ACHN (cell line): ENCODE measurements around the gene LRRC36.
A peak's percentile ranks its signal among the peaks of the same experiment; 100 is the strongest.
"Not testable (repeated sequence)": the region's sequence is repeated elsewhere in the genome, so short reads cannot be mapped to it uniquely, and the experiment has no call there.

Experiments
- DNase-seq: peaks from one replicate; pipeline ENCODE4 v3.0.0-alpha.2; 2015
- in situ Hi-C: cut with HindIII; loops from 2 replicates; pipeline ENCODE4 v1.10.0; 2017; ENCODE audit warnings: low sequenced_read_pairs, low pct_ligation_motif_present, low pct_unique_long_range_greater_than_20kb

Gene LRRC36

DNA sequence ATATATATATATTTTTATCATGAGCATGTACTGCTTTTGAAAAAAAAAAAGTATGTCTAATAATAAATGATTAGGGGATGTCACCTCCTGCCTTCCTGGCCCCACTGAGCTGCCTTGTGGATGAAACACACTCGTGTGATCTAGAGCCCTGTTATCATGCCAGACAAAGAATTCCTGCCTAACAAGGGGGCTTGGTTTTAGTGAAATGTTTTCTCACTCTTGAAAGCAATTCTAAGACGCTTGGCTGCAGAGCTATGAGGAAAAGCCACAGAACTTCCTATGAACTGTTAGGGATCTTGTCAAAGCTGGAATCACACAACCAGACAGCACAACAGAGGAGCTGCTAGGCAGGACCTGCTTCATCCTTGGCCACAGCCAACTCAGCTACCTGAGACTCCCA, 85.7 kb downstream of the LRRC36 start:
- in situ Hi-C loops: no loop called here
- no peak for DNase-seq

DNA sequence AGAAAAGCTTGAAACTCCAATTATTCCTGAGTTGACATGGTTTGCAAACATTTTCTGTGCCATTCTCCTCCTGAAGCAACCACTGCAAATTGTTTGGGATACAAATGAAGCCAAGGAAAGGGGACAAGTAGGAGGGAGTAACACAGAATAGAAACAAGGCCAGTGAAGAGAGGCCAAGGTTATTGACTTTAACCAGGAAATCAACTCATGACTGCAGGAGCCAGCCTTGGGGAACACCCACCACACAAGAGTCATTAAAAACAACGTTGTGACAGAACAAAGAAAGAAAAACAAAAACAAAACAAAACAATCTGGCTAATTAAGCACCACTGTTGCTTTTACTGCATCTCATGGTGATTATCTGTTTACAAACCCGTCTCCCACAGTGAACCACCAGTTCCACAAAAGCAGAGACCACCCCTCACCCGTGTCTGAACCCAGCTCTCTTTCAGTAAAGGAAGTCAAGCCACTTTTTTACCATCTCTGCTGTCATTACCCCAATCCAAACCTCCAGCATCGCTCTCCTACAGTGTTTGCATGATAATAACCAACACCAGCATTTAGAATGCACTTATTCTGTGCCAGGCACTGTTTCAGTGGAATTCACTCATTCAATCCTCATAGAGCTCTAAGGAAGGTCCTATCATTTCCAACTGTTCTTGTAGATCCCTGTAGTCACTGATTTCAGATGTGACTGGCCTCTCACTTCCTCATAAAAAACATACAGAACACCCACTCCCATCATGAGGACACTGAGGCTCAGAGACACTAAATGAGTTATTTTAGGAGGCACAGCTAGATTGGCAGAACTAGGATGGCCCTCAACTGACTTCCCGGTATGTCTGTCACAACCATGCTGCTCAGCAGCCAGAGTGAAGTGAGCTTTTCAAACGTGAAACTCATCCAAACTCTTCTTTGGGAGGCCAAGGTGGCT, 87.6 kb downstream of the LRRC36 start:
- in situ Hi-C loops: no loop called here
- DNase-seq: no peak

GRCh38 chr16:67415421-67415820, 88.8 kb downstream of the LRRC36 start:
- DNase-seq, in situ Hi-C loops: not testable (repeated sequence)

DNA sequence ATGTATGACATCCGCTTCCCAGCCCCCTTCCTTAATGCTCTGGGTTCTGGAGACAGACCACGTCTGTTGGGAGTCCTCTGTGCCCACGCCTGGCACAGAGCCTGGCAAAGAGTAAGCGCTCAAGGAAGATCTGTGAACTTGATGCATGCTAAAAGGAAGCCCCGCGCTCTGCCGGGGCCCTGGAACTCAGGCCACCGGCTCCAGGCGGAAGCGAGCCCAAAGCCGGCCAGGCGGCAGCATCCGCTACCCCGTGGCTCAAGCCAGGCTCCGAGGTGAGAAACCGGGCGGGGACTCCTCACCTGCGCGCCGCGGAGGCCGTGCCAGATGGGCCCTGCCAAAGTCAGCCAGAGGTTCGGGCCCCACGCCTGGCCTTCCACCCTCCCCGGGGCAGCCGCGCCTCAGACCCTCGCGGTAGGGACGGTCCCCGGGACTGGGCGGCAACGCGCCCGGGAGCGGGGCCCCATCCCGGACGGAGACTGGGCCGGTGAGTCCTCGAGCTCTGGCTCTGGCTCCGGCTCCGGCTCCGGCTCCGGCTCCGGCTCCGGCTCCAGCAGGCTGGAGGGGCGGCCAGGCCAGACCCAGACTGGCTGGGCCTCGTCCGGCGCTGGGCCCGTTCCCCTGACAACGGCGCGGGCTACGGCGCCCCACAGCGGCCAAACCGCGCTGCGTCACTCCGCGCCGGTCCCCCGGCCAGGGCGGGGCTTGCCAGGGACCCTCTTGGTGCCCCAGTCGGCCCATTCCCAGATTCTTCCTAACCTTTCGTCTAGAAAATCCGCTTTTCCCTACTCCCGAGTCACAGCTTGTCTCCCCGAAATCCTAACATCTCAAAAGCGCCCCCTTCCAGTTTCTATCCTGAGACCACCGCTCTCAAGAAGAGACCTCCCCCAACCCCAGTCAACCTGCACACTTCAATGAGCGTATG, 89.5 kb downstream of the LRRC36 start, which contains the start of gene ZDHHC1:
ZDHHC1 (minus strand) TSS at position 606 of the 922 bp plus-strand sequence. CDS start 8,702 bp downstream, outside the sequence.
- DNase-seq: peak; percentile 78
- in situ Hi-C loops: no loop called here

GRCh38 chr16:67417333-67418061, 90.9 kb downstream of the LRRC36 start:
- in situ Hi-C loops: no loop called here
- no peak for DNase-seq

DNA sequence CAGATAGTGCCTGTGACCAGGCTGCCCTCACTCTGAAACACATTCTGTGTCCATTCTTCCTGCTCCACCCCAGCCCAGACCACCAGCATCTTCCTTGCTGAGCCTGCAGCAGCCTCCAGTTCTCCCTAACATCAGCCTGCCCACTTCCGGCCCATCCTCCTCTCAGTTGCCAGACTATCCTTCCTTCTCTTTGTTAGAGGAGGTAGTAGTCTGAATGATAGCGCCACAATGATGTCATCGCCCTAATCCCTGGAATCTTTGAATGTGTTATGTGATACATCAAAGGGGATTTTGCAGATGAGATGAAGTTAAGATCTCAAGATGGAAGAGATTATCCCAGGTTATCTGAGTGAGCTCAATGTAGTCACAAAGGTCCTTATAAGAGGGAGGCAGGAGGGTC, 92.9 kb downstream of the LRRC36 start:
- DNase-seq: no peak
- in situ Hi-C loops: no loop called here

DNA sequence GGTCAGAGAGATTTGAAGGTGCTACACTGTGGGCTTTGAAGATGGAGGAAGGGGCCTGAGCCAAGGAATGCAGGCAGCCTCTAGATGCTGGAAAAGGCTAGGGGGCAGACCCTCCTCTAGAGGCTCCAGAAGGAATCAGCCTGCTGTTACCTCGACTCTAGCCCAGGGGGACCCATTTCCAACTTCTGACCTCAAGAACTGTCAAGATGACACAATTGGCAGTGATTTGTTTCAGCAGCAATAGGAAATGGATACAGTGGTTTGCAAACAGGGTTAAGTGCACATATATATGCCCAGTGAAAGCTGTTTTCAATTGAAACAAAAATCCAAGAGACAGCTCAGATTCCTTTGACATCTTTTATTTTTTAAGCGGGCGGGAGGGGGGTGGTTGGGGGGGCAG, 93.3 kb downstream of the LRRC36 start:
- DNase-seq: no peak
- in situ Hi-C loops: no loop called here

GRCh38 chr16:67421030-67421429, 94.4 kb downstream of the LRRC36 start:
- DNase-seq: no peak
- in situ Hi-C loops: no loop called here

GRCh38 chr16:67423015-67423414, 96.4 kb downstream of the LRRC36 start:
- DNase-seq: no peak
- in situ Hi-C loops: no loop called here

DNA sequence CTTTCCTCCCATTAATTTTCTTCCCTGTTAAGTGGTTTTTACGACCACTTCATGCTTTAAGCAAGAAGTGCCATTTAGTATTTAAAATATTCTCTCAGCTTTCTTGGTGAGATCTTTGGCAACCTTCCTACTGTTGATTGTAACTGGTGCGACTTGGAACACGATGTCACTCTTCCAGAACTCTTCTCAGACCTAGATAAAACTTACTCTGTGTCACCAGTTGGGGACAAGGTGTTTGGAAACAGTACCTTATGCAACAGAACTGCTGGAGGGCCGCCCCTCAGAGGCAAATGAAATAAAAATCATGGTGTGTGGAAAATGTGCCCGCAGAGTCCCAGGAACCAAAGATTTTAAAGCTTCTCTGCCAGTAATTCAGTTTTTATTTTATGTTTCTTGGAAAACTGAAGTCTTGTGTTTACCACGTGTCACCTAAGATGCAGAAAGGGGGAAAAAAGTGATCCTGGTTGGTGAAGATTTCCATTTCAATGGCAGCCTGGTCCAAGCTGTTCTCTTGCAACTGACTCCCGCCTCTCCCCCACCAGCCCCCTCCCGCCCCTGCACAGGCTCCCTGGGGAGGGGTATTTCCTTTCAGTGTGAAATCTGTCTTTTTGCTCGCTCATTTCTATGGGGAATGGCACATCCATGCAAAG, 97.1 kb downstream of the LRRC36 start:
- no peak for DNase-seq
- in situ Hi-C loops: no loop called here

DNA sequence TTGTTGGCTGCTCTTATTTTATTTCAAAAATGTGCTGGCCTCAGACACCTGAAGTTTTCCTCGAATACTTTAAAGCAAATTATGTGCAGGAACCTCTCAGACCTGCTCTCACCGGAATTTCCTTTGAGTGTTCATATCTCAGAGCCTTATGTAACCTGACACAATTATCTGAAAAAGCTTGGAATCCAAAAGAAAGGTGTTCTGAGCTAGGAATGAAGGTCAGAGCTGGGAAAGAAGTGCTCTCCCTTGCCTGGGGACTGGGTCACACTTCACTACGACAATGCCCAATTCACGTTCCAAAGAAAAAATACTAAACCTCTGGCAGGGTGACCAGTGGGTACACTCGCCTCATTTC, 97.6 kb downstream of the LRRC36 start:
- in situ Hi-C loops: no loop called here
- no peak for DNase-seq

GRCh38 chr16:67425061-67425460, 98.4 kb downstream of the LRRC36 start:
- DNase-seq: no peak
- in situ Hi-C loops: no loop called here

GRCh38 chr16:67425580-67425979, 99.0 kb downstream of the LRRC36 start:
- in situ Hi-C loops: no loop called here
- DNase-seq: no peak

DNA sequence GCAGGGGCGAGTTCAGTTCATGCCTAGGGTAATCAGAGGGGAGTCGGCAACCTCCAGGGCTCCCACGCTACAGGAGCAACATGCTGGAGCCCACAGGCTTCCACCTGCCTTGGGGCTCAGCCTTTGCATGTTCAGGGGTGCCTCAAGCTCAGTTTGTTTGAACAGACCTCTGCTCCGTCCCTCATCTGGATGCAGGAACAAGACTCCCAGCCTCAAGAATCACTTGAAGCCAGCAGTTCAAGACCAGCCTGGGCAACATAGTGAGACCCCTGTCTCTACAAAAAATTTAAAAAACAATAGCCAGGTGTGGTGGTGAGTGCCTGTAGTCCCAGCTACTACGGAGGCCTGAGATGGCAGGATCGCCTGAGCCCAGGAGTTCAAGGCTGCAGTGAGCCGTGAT, 99.4 kb downstream of the LRRC36 start:
- in situ Hi-C loops: no loop called here
- no peak for DNase-seq

- in situ Hi-C loops: no loop called here
Observed at GRCh38 chr16:67426950-67427349, 100.3 kb downstream of the LRRC36 start.

DNA sequence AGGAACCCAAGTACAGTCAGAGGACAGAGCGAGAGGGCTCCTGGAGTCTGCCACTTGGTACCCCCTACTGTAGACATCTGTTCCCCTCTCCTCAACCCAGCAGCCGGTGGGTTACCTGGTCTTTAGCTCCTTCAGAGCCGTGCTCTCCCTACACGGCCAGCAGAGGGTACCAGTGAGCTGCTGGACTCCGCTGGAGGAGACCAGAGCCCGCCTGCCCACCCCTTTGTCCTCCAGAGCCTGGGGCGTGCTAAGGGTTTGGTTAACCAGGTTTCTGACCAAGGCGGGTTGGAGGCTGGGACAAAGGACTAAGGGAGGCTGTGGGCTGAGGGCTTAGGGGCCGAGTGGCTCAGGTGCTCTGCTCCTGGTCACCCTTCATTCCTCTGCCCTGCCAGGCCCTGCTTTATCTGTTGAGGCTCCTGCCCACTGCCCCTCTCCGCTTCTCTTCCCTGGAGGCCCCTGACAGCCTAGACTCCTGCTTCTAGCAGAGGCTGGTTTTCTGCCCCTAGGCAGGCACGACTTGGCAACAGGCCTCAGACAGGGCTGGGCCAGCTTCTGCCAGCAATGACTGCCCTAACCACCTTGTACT, 101.6 kb downstream of the LRRC36 start:
- in situ Hi-C loops: no loop called here
- DNase-seq: peak; percentile 80

More at GRCh38 chr16:67426950-67427349, 100.3 kb downstream of the LRRC36 start:
- no peak for DNase-seq

DNA sequence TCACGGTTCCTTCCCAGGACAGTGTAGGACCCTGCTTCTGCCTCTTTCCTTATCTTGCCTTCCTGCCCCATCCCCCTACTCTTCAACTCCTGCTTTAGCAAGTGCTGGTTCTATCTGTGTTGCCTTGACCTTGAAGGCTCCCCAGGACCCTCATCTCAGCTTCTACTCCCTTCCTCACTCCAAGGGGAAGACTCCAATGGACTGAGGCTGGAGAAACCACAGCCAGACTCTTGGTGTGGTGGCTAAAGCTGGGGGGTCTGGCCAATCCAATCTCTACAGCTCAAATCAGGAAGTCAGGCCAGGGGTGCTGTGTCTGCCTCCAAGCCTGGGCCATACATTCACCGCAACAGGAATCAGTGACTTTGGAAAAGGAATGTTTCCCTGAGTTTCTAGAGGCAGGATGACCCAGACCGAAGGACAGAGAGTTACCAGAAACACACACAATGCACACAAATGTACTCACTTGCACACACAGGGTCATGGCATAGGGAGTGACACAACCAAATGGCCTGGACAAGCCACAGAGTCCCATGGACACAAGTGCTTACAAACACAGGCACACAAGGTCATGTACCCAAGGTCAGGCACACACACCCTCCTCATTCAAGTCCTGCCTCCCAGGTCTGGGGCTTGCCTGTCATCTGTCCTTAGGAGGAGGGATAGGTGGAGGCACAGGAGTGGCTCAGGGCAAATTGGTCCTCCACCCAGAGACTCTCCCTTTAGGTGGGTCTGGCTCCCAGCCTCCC, 102.6 kb downstream of the LRRC36 start:
- DNase-seq: no peak
- in situ Hi-C loops: no loop called here
